Urothelium cell line (cell line): ENCODE data around the gene RHBDF2.

ENCODE experiments used
- DNase-seq: peaks from one replicate; pipeline ENCODE4 v3.0.0; 2011; ENCODE audit warnings: low spot score, mixed read lengths
- FAIRE-seq: peaks from 2 replicates; lab custom pipeline; 2011; peaks lifted over from hg19 to GRCh38; lab: Jason Lieb, UNC

The RHBDF2 gene

GRCh38 chr17:76484228-76484725 is 16.9 kb downstream of the RHBDF2 start:
- DNase-seq: no peak
- FAIRE-seq: no peak

- FAIRE-seq (no peak), DNase-seq (no peak)
Observed at GRCh38 chr17:76481071-76481655, 20.1 kb downstream of the RHBDF2 start.

GRCh38 chr17:76480632-76481031 is 20.6 kb downstream of the RHBDF2 start:
- no peak for DNase-seq
- FAIRE-seq: no peak

- FAIRE-seq (no peak), DNase-seq (no peak)
Observed at GRCh38 chr17:76479515-76480060, 21.6 kb downstream of the RHBDF2 start.

GRCh38 chr17:76478730-76479514 is 22.3 kb downstream of the RHBDF2 start:
- DNase-seq (no peak), FAIRE-seq (peak; percentile 50)

- DNase-seq (no peak), FAIRE-seq (no peak)
Observed at GRCh38 chr17:76478097-76478496, 23.1 kb downstream of the RHBDF2 start.

GRCh38 chr17:76477576-76477975 is 23.6 kb downstream of the RHBDF2 start:
- no peak for FAIRE-seq
- no peak for DNase-seq

GRCh38 chr17:76476736-76477135 is 24.5 kb downstream of the RHBDF2 start:
- FAIRE-seq (no peak), DNase-seq (no peak)

GRCh38 chr17:76475302-76475701 is 25.9 kb downstream of the RHBDF2 start:
- FAIRE-seq (peak; percentile 9), DNase-seq (no peak)

GRCh38 chr17:76474894-76475293 is 26.3 kb downstream of the RHBDF2 start:
- FAIRE-seq: no peak
- no peak for DNase-seq

- FAIRE-seq (no peak), DNase-seq (no peak)
Observed at GRCh38 chr17:76474238-76474637, 27.0 kb downstream of the RHBDF2 start.

- DNase-seq: no peak
Observed at GRCh38 chr17:76473541-76473985, 27.7 kb downstream of the RHBDF2 start.

GRCh38 chr17:76472726-76473125 is 28.5 kb downstream of the RHBDF2 start:
- no peak for DNase-seq
- no peak for FAIRE-seq

More at GRCh38 chr17:76473541-76473985, 27.7 kb downstream of the RHBDF2 start:
- no peak for FAIRE-seq

GRCh38 chr17:76472258-76472645 is 29.0 kb downstream of the RHBDF2 start:
- DNase-seq (no peak), FAIRE-seq (no peak)

GRCh38 chr17:76471498-76472257 is 29.5 kb downstream of the RHBDF2 start:
- FAIRE-seq (no peak), DNase-seq (no peak)

GRCh38 chr17:76469991-76470739 is 31.1 kb downstream of the RHBDF2 start:
- DNase-seq: no peak
- FAIRE-seq: no peak

- no peak for FAIRE-seq
- no peak for DNase-seq
Observed at GRCh38 chr17:76469076-76469990, 31.9 kb downstream of the RHBDF2 start.

- FAIRE-seq (no peak), DNase-seq (no peak)
Observed at GRCh38 chr17:76468634-76469010, 32.6 kb downstream of the RHBDF2 start.

- FAIRE-seq (no peak), DNase-seq (no peak)
Observed at GRCh38 chr17:76467809-76468633, 33.2 kb downstream of the RHBDF2 start.
